ENCODE data around the gene HBA1.
A peak's percentile ranks its signal among the peaks of the same experiment; 100 is the strongest.
"Not testable (repeated sequence)": the region's sequence is repeated elsewhere in the genome, so short reads cannot be mapped to it uniquely, and the experiment has no call there.

The HBA1 gene

DNA sequence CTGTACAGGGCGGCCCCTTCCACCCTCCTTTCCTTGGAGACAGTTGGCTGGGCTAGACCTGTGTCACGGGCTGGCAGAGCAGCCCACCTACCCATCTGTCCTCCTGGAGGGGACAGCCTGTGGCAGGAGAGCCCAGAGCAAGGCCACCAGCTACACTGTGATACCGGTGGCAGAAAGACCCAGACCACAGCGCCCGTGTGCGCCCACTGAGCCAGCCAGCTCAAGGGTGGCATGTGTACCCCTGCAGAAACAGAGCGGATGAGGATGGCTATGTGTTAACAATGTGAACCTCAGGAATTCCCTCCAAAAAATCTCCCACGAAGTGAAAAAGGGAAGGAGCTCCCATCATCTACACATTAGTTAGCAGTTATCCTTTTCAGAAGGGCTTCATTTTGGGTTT is 10.8 kb downstream of the HBA1 start:
- H3K36me3 ChIP-seq (ENCODE audit: insufficient read depth, low read length), result peaks cover 20% of the 10 kb centered on the region; the same call in 1 of the 2 replicates
- H3K4me1 ChIP-seq (ENCODE audit: control insufficient read depth, insufficient read depth, low read length, unreplicated experiment), result no peaks in the 10 kb centered on the region
- H3K4me3 ChIP-seq (ENCODE audit: low read depth, low read length), result no peak overlapping the region
- H3K27me3 ChIP-seq (ENCODE audit: insufficient read depth, low read length), result no peaks in the 10 kb centered on the region
- no peaks in the 10 kb centered on the region for H3K79me2 ChIP-seq (ENCODE audit: control insufficient read depth, insufficient read depth, low read length, unreplicated experiment)
- no peak overlapping the region for H3K27ac ChIP-seq (ENCODE audit: low read depth, low read length)
- H2AFZ ChIP-seq (ENCODE audit: low read length, unreplicated experiment), result no peak overlapping the region

DNA sequence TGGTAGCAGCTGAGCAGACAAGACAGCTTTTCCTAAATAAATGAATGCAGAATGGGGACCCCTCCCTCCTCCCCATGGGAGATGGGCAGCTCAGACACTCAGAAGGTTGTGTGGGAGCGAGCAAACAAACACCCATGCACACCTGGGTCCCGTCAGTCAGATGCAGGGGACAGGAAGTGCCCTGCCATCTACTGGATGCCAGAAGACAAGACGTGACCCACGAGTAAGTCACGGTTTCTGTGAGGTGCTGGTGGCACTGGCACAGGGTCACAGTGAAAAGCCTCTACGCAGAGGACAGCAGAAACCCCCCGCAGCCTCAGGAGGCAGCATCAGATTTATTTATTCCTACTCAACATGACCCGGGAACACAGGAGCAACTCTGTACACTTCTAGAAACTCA is 12.2 kb downstream of the HBA1 start:
- Histone ChIP-seq H3K27me3 (ENCODE audit: insufficient read depth, low read length) (no peaks in the 10 kb centered on the region), H3K27ac (ENCODE audit: low read depth, low read length) (no peak overlapping the region), H3K79me2 (ENCODE audit: control insufficient read depth, insufficient read depth, low read length, unreplicated experiment) (no peaks in the 10 kb centered on the region), H3K36me3 (ENCODE audit: insufficient read depth, low read length) (peaks cover 24% of the 10 kb centered on the region; the same call in 1 of the 2 replicates), H3K4me1 (ENCODE audit: control insufficient read depth, insufficient read depth, low read length, unreplicated experiment) (no peaks in the 10 kb centered on the region), H3K4me3 (ENCODE audit: low read depth, low read length) (no peak overlapping the region), H2AFZ (ENCODE audit: low read length, unreplicated experiment) (no peak overlapping the region)

DNA sequence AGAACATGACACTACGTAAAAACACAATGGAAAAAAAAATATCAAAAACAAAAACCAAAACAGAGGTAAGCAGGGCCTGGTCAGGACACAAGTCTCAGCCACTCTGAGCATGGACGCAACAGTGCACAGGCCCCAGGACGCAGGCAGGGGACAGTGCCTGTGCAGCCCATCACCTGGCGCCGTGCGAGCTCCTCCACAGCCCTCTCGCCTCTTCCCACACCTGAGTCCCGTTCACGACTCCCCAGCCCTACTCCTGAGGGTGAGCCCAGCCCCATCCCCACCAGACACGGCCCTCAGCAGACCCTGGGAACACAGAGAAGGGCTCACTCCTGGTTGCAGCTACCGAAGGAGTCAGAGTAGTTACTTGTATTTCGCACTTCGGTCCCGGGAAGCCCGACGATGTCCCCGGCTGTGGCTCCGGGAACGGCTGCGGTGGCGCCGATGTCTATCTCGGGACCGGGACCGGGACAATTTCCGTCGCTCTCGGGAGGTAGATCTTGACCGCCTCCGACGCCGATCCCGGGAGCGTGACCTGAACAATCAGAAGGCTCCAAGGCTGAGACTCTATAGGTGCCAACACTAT is 13.2 kb downstream of the HBA1 start:
- H3K4me3 ChIP-seq (ENCODE audit: low read depth, low read length), result no peak overlapping the region
- H3K36me3 ChIP-seq (ENCODE audit: insufficient read depth, low read length), result peaks cover 24% of the 10 kb centered on the region; the same call in 1 of the 2 replicates
- no peak overlapping the region for H3K27ac ChIP-seq (ENCODE audit: low read depth, low read length)
- H3K27me3 ChIP-seq (ENCODE audit: insufficient read depth, low read length), result no peaks in the 10 kb centered on the region
- H3K79me2 ChIP-seq (ENCODE audit: control insufficient read depth, insufficient read depth, low read length, unreplicated experiment), result no peaks in the 10 kb centered on the region
- H2AFZ ChIP-seq (ENCODE audit: low read length, unreplicated experiment), result no peak overlapping the region
- H3K4me1 ChIP-seq (ENCODE audit: control insufficient read depth, insufficient read depth, low read length, unreplicated experiment), result peaks cover under 1% of the 10 kb centered on the region

DNA sequence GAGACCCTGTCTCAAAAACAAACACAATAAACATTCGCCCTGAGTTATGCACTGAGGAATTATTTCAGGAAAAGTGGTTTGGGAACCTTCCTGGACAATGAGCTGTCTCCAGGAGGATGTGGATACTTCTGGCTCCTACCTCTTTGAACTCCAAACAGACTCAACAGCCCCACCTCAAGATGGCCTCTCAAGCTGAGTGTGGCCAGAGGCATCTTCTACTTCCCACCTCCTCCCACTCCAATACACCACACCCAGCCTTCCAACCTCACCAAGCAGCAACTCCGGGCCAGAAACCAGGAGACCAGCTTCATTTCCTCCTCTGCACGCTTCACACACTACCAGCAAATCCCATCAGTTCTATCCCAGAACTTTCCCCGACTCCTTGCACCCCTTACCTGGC is 15.4 kb downstream of the HBA1 start:
- H3K4me1 ChIP-seq (ENCODE audit: control insufficient read depth, insufficient read depth, low read length, unreplicated experiment), result peaks cover 4% of the 10 kb centered on the region
- peaks cover 37% of the 10 kb centered on the region for H3K36me3 ChIP-seq (ENCODE audit: insufficient read depth, low read length)
- H3K27ac ChIP-seq (ENCODE audit: low read depth, low read length), result no peak overlapping the region
- H3K27me3 ChIP-seq (ENCODE audit: insufficient read depth, low read length), result no peaks in the 10 kb centered on the region
- H3K4me3 ChIP-seq (ENCODE audit: low read depth, low read length), result no peak overlapping the region
- H3K79me2 ChIP-seq (ENCODE audit: control insufficient read depth, insufficient read depth, low read length, unreplicated experiment), result peaks cover 2% of the 10 kb centered on the region
- H2AFZ ChIP-seq (ENCODE audit: low read length, unreplicated experiment), result no peak overlapping the region

DNA sequence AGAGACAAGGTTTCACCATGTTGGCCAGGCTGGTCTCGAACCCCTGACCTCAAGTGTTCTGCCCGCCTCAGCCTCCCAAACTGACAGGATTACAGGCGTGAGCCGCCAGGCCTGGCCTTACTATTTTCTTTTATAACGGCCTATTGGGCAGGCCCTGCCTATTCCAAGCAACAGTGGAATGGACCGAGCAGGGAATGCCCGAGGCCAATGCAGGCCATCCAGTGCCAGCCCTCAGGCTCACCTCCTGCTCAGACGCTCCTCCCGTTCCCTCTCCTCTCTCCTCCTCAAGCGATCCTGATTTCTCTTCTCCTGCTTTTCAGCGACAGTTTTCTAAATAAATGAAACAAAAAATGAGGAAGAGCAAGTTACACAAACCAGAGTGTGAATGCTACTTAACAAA is 16.2 kb downstream of the HBA1 start:
- Histone ChIP-seq H3K4me1 (ENCODE audit: control insufficient read depth, insufficient read depth, low read length, unreplicated experiment) (peaks cover 4% of the 10 kb centered on the region), H3K36me3 (ENCODE audit: insufficient read depth, low read length) (peaks cover 39% of the 10 kb centered on the region), H3K79me2 (ENCODE audit: control insufficient read depth, insufficient read depth, low read length, unreplicated experiment) (peaks cover 4% of the 10 kb centered on the region), H3K27ac (ENCODE audit: low read depth, low read length) (no peak overlapping the region), H3K4me3 (ENCODE audit: low read depth, low read length) (no peak overlapping the region), H3K27me3 (ENCODE audit: insufficient read depth, low read length) (no peaks in the 10 kb centered on the region), H2AFZ (ENCODE audit: low read length, unreplicated experiment) (no peak overlapping the region)

DNA sequence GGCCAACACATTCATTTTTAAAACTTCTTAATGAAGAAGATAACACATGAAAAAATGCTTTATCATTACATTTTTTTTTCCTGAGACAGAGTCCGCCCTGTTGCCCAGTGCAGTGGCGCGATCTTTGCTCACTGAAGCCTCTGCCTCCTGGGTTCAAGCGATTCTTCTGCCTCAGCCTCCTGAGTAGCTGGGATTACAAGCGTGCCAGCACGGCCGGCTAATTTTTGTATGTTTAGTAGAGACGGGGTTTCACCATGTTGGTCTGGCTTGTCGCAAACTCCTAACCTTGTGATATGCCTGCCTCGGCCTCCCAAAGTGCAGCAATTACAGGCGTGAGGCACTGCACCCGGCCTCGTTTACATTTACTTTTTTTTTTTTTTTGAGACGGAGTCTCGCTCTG is 17.0 kb downstream of the HBA1 start:
- H3K27ac ChIP-seq (ENCODE audit: low read depth, low read length), result no peak overlapping the region
- peaks cover 5% of the 10 kb centered on the region for H3K79me2 ChIP-seq (ENCODE audit: control insufficient read depth, insufficient read depth, low read length, unreplicated experiment)
- no peaks in the 10 kb centered on the region for H3K27me3 ChIP-seq (ENCODE audit: insufficient read depth, low read length)
- H3K4me3 ChIP-seq (ENCODE audit: low read depth, low read length), result no peak overlapping the region
- no peak overlapping the region for H2AFZ ChIP-seq (ENCODE audit: low read length, unreplicated experiment)
- peaks cover 41% of the 10 kb centered on the region for H3K36me3 ChIP-seq (ENCODE audit: insufficient read depth, low read length)
- H3K4me1 ChIP-seq (ENCODE audit: control insufficient read depth, insufficient read depth, low read length, unreplicated experiment), result peaks cover 4% of the 10 kb centered on the region

DNA sequence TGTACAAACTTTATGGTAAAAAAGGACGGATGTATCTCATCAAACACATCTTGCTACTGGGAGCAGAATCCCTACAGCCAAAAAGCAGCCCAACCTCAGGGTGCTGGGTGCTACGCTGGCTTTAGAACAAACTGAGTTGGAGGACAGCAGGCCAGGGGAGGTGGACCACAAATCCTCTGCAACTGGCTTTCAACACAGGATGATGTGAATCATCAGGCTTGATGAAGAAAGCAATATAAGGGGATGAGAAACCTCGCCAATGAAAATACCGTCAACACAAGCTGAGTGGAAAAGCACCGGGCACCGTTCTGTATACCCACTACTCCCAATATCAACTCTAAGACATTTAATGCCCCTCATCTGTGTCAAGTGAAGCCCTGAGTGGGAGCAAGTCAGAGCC is 18.0 kb downstream of the HBA1 start:
- Histone ChIP-seq H3K27ac (ENCODE audit: low read depth, low read length) (no peak overlapping the region), H3K4me1 (ENCODE audit: control insufficient read depth, insufficient read depth, low read length, unreplicated experiment) (peaks cover 4% of the 10 kb centered on the region), H2AFZ (ENCODE audit: low read length, unreplicated experiment) (no peak overlapping the region), H3K79me2 (ENCODE audit: control insufficient read depth, insufficient read depth, low read length, unreplicated experiment) (peaks cover 5% of the 10 kb centered on the region), H3K4me3 (ENCODE audit: low read depth, low read length) (no peak overlapping the region), H3K27me3 (ENCODE audit: insufficient read depth, low read length) (no peaks in the 10 kb centered on the region), H3K36me3 (ENCODE audit: insufficient read depth, low read length) (peaks cover 39% of the 10 kb centered on the region)

DNA sequence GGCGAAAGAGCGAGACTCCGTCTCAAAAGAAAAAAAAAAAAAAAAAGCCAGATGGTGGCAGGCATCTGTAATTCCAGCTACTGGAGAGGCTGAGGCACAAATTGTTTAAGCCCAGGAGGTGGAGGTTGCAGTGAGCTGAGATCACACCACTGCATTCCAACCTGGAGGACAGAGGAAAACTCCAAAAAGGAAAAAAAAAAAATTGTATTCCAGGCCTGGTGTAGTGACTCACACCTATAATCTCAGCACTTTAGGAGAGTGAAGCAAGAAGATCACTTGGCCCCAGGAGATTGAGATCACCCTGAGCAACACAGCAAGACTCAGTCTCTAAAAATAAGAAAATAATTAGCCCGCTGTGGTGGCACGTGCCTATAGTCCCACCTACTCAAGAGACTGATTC is 23.9 kb downstream of the HBA1 start:
- H3K4me1 ChIP-seq (ENCODE audit: control insufficient read depth, insufficient read depth, low read length, unreplicated experiment), result peaks cover 3% of the 10 kb centered on the region
- H3K4me3 ChIP-seq (ENCODE audit: low read depth, low read length), result no peak overlapping the region
- H3K27me3 ChIP-seq (ENCODE audit: insufficient read depth, low read length), result no peaks in the 10 kb centered on the region
- H3K36me3 ChIP-seq (ENCODE audit: insufficient read depth, low read length), result peaks cover 40% of the 10 kb centered on the region
- peak overlapping the region; percentile 44; the same call in 1 of the 2 replicates for H3K27ac ChIP-seq (ENCODE audit: low read depth, low read length)
- peaks cover 3% of the 10 kb centered on the region for H3K79me2 ChIP-seq (ENCODE audit: control insufficient read depth, insufficient read depth, low read length, unreplicated experiment)
- no peak overlapping the region for H2AFZ ChIP-seq (ENCODE audit: low read length, unreplicated experiment)

DNA sequence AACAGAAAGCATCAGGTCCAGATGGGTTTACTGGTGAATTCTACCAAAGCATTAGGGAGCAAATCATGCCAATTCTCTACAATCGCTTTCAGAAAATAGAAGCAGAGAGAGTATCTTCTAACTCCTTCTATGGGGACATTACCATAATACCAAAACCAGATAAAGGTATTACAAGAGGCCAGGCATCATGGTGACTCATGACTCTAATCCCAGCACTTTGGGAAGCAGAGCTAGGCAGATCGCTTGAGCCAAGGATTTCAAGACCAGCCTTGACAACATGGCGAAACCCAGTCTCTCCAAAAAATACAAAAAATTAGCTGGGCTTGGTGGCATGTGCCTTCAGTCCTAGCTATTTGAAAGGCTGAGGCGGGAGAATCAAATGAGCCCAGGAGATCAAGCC is 26.8 kb downstream of the HBA1 start:
- Histone ChIP-seq H3K79me2 (ENCODE audit: control insufficient read depth, insufficient read depth, low read length, unreplicated experiment) (peaks cover 4% of the 10 kb centered on the region), H3K27me3 (ENCODE audit: insufficient read depth, low read length) (no peaks in the 10 kb centered on the region), H3K36me3 (ENCODE audit: insufficient read depth, low read length) (peaks cover 41% of the 10 kb centered on the region), H2AFZ (ENCODE audit: low read length, unreplicated experiment) (no peak overlapping the region), H3K27ac (ENCODE audit: low read depth, low read length) (no peak overlapping the region), H3K4me3 (ENCODE audit: low read depth, low read length) (no peak overlapping the region), H3K4me1 (ENCODE audit: control insufficient read depth, insufficient read depth, low read length, unreplicated experiment) (peaks cover 3% of the 10 kb centered on the region)

DNA sequence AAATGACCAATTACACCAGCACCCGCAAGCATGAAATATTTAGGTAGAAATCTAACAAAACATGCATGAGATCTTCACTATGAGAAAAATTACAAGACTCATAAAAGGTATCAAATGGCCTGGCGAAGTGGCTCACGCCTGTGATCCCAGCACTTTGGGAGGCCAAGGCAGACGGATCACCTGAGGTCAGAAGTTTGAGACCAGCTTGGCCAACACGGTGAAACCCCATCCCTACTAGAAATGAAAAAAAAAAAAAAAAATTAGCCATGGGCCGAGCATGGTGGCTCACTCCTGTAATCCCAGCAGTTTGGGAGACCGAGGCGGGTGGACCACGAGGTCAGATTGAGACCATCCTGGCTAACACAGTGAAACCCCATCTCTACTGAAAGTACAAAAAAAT is 27.6 kb downstream of the HBA1 start:
- H2AFZ ChIP-seq (ENCODE audit: low read length, unreplicated experiment); H3K27ac ChIP-seq (ENCODE audit: low read depth, low read length); H3K4me3 ChIP-seq (ENCODE audit: low read depth, low read length); H3K4me1 ChIP-seq (ENCODE audit: control insufficient read depth, insufficient read depth, low read length, unreplicated experiment); H3K79me2 ChIP-seq (ENCODE audit: control insufficient read depth, insufficient read depth, low read length, unreplicated experiment); H3K27me3 ChIP-seq (ENCODE audit: insufficient read depth, low read length): not testable (repeated sequence)
- H3K36me3 ChIP-seq (ENCODE audit: insufficient read depth, low read length), result peaks cover 41% of the 10 kb centered on the region

DNA sequence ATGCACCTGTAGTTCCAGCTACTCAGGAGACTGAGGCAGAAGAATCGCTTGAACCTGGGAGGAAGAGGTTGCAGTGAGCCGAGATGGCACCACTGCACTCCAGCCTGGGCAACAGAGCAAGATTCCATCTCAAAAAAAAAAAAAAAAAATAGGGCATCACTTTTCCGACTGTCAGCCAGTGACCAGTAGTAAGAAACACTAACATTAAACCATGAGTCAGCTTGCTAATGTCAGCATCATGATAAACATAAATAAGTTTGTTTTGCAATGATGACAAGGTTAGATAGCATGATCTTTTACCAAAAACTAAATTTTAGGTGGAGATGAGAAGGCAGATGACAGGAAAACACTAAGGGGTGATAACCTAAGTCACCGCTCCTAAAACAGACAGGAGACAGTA is 32.9 kb downstream of the HBA1 start:
- H3K4me3 ChIP-seq (ENCODE audit: low read depth, low read length); H3K4me1 ChIP-seq (ENCODE audit: control insufficient read depth, insufficient read depth, low read length, unreplicated experiment); H2AFZ ChIP-seq (ENCODE audit: low read length, unreplicated experiment); H3K27ac ChIP-seq (ENCODE audit: low read depth, low read length); H3K27me3 ChIP-seq (ENCODE audit: insufficient read depth, low read length): not testable (repeated sequence)
- Histone ChIP-seq H3K79me2 (ENCODE audit: control insufficient read depth, insufficient read depth, low read length, unreplicated experiment) (peaks cover 43% of the 10 kb centered on the region), H3K36me3 (ENCODE audit: insufficient read depth, low read length) (peaks cover 38% of the 10 kb centered on the region)

Measured in ACC112 (cell line).